Osteocyte (in vitro differentiated cells): Measurements from ENCODE around the gene NRF1. TPM values are rescaled to one million over a fixed set of nuclear protein-coding genes. Genes with fewer than 3 reads are reported as not detected.

Source experiments
- DNase-seq: peaks from one replicate; pipeline ENCODE4 v3.0.0; 2021; ENCODE audit warnings: mixed read lengths; ENCODE audit not compliant: unreplicated experiment; ENCODE audit errors: extremely low spot score
- H3K27ac Mint-ChIP-seq: one replicate; pipeline ENCODE4 v1.8.0; 2021; ENCODE audit warnings: mild to moderate bottlenecking, mixed read lengths; ENCODE audit not compliant: unreplicated experiment
- H3K27me3 Mint-ChIP-seq: one replicate; pipeline ENCODE4 v1.8.0; 2021; ENCODE audit warnings: mixed read lengths; ENCODE audit not compliant: unreplicated experiment
- H3K36me3 Mint-ChIP-seq: one replicate; pipeline ENCODE4 v1.8.0; 2021; ENCODE audit warnings: mixed read lengths; ENCODE audit not compliant: unreplicated experiment
- H3K4me1 Mint-ChIP-seq: one replicate; pipeline ENCODE4 v1.8.0; 2021; ENCODE audit warnings: mixed read lengths; ENCODE audit not compliant: unreplicated experiment
- H3K4me3 Mint-ChIP-seq: one replicate; pipeline ENCODE4 v1.8.0; 2021; ENCODE audit warnings: mild to moderate bottlenecking, moderate library complexity, mixed read lengths; ENCODE audit not compliant: unreplicated experiment
- H3K9me3 Mint-ChIP-seq: one replicate; pipeline ENCODE4 v1.8.0; 2021; ENCODE audit warnings: mixed read lengths; ENCODE audit not compliant: unreplicated experiment
- total RNA-seq: library from RNA; stranded (reverse); gene quantifications from 2 replicates; pipeline ENCODE4 v1.2.1, GENCODE V29; 2021
- TF ChIP-seq, protein P1 (sequence below): fragments of 200-600 bp; sonication (generic); IDR thresholded peaks from 2 replicates; pipeline ENCODE4 v1.5.0; 2021; ENCODE audit warnings: antibody characterized with exemption, mild to moderate bottlenecking, moderate library complexity

The NRF1 gene
- total RNA-seq, 1 donor from 2014 or later: 20.7 TPM

DNA sequence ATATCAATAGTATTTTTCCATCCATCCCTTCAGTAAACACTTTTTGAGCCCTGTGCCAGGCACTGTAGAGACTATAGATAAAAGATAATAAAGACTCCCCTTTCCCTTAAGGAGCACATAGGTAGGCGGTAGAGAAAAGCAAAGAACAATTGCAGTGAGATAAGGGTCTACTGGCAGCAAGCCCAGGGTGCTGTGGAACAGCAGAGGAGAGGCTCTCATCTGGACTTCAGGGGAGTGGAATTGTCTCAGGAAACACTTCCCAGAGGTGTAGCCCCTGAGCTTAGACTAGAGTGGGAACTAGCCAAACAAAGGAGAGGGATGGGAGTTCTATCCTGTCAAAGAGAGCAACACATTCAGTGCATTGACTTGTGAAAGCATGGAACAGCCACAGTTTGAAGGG lies 102.0 kb downstream of the NRF1 start:
- Mint-ChIP-seq H3K36me3 (peaks cover 41% of the 10 kb centered on the region), H3K4me3 (no peak overlapping the region), H3K9me3 (no peaks in the 10 kb centered on the region), H3K4me1 (no peaks in the 10 kb centered on the region), H3K27me3 (no peaks in the 10 kb centered on the region), H3K27ac (no peak overlapping the region)
- DNase-seq: no peak
- TF ChIP-seq, protein P1, sequence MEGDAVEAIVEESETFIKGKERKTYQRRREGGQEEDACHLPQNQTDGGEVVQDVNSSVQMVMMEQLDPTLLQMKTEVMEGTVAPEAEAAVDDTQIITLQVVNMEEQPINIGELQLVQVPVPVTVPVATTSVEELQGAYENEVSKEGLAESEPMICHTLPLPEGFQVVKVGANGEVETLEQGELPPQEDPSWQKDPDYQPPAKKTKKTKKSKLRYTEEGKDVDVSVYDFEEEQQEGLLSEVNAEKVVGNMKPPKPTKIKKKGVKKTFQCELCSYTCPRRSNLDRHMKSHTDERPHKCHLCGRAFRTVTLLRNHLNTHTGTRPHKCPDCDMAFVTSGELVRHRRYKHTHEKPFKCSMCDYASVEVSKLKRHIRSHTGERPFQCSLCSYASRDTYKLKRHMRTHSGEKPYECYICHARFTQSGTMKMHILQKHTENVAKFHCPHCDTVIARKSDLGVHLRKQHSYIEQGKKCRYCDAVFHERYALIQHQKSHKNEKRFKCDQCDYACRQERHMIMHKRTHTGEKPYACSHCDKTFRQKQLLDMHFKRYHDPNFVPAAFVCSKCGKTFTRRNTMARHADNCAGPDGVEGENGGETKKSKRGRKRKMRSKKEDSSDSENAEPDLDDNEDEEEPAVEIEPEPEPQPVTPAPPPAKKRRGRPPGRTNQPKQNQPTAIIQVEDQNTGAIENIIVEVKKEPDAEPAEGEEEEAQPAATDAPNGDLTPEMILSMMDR: no peak

DNA sequence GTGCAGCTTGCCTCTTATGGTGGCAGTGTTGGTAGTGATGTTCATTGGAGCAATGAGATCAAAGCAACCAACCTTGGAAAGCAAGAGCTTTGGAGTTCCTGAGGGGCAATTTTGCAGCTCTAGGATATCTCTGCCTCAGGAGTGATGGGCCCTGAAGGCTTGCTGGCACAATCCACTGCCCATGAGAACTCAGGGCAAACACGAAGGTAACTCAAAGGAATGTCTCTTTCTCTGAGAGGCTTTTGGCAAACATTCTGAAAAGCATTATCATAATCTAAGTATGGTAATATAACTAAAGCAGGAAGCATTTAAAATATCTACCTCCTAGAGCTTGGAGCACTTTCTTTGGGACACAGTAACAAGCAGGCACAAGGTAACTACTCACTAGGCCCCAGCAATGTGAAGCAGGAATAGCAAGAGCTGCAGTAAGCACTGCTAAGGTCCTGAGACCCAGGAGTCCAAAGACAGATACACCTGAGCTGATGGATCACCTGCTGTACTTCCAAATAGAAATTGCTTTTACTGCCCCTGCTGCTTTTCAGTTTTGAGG lies 103.1 kb downstream of the NRF1 start:
- Mint-ChIP-seq H3K36me3 (peaks cover 43% of the 10 kb centered on the region), H3K9me3 (no peaks in the 10 kb centered on the region), H3K4me1 (no peaks in the 10 kb centered on the region), H3K4me3 (no peak overlapping the region), H3K27ac (no peak overlapping the region), H3K27me3 (no peaks in the 10 kb centered on the region)
- TF ChIP-seq, protein P1: no peak
- DNase-seq: no peak

DNA sequence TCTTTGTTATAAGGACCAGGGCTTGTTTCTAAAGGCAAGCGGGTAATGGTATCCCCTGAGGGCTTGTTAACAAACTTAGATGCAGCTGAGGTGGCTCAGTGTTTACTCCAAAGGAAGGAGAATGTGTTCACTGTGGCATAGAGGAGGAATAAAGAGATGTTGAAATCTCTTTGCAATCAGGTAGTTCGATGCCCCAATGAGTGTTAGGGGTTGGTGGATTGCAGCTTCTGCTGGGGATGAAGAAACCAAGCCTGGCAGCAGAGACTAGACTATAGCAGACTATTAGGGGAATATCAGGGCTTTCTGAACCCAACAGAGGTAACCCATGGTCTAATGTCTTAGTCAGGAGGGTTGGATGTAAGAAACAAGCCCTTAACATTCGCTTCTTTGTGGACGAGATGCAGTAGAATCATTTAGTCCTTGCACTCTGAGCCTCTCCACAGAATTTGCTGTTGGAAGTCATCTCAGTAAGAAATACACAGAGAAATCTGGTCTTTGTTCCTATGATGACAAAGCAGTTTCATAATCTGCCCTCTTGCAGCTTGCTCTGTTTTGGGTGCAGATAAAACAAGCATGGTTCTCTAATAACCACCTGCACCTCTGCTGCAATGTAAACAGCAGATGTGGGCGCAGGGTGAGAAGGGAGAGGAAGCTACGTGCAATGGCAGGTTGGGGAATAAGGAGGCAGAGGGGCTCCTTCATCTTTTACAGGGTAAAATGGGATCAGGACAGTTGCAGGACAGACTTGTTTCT lies 108.6 kb downstream of the NRF1 start:
- Mint-ChIP-seq H3K9me3 (no peaks in the 10 kb centered on the region), H3K4me1 (no peaks in the 10 kb centered on the region), H3K27ac (no peak overlapping the region), H3K36me3 (peaks cover 47% of the 10 kb centered on the region), H3K27me3 (no peaks in the 10 kb centered on the region), H3K4me3 (no peak overlapping the region)
- DNase-seq: no peak
- TF ChIP-seq, protein P1: no peak

DNA sequence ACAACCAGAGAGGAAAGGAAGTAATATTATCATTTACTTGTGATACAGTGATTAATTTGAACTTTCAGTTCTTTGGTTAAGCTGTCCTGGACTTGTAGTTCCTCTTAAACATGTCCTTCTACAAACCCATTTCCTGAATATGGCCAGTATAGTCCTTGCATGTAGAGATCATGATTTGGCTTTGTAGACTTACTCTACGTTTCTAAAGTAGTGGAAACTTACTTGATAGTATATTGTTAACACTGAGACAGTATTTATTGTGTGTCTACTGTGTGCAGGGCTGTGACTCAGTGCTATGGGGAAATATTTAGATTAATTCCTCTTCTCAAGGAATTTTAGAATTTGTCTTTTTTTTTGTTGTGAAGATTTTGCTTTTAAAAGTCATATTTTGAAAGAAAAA lies 109.5 kb downstream of the NRF1 start:
- H3K27ac Mint-ChIP-seq: no peak overlapping the region
- TF ChIP-seq, protein P1: no peak
- peaks cover 47% of the 10 kb centered on the region for H3K36me3 Mint-ChIP-seq
- no peaks in the 10 kb centered on the region for H3K27me3 Mint-ChIP-seq
- DNase-seq: no peak
- H3K9me3 Mint-ChIP-seq: no peaks in the 10 kb centered on the region
- no peak overlapping the region for H3K4me3 Mint-ChIP-seq
- H3K4me1 Mint-ChIP-seq: no peaks in the 10 kb centered on the region

DNA sequence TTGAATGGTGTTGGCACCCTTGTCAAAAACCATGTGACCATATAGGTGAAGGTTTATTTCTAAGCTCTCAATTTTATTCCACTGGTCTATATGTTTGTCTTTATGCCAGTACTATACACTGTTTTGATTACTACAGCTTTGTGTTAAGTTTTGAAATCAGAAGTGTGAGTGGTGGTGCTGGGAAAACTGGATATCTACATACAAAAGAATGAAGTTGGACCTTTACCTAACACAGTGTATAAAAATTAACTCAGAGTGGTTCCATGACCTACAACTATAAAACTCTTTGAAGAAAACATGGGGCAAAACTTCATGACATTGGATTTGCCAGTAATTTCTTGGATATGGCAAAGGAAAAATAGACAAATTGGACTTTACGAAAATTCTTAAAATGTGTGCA lies 112.2 kb downstream of the NRF1 start:
- Mint-ChIP-seq H3K9me3 (no peaks in the 10 kb centered on the region), H3K36me3 (peaks cover 40% of the 10 kb centered on the region), H3K27me3 (no peaks in the 10 kb centered on the region), H3K4me3 (no peak overlapping the region), H3K4me1 (no peaks in the 10 kb centered on the region), H3K27ac (no peak overlapping the region)
- TF ChIP-seq, protein P1: no peak
- no peak for DNase-seq
